NCI-H128 (cell line): ENCODE data around the gene HDAC4.

Experiments
- DNase-seq: peaks from one replicate; lab custom pipeline; 2025; ENCODE audit not compliant: unreplicated experiment; lab: John Stamatoyannopoulos, UW

HDAC4 gene

DNA sequence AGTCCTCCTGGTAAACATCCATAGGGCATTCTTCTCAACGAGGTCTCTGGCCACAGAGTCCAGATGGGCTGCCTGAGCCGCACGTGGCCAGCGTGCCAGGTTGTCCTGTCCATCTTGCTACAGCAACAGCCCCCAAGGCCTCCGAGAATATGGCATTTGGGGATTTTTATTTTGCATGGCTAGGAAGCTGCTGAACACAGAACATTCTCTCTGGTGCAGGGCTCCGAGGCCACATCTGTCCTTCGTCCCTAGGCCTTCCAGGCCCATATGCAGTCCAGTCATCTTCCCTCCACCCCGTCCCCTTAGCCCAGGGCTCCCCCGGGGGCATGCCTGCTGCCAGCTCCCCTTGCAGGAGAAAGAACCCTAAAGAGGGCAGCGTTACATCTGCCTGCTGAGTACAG, 2.3 kb downstream of the HDAC4 start:
- DNase-seq = no peak

DNA sequence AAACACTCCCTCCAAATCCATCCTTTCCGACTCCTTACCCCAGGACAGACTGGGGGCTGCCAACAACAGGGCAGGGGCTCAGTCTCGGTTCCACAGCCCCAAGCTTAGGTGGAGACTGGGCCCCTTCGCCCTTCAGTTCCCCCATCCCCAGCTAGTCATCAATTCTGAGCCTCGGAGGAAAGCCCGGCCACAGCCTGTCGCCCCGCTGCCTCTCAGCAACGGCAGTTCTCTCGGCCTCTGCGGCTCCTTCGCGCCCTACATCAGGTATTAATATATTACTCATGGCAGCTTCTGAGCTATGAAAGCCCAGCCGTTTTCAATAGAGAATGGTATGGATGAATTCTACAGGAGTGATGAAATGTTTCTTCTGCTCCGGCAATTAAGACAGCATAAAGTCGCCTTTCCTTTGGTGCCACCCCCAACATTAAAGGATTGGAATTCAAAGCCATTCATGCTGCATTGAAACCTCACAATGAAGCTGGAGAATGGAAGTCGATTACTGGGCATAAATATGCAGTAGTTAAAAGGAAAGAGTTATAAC, 2.8 kb downstream of the HDAC4 start:
- no peak for DNase-seq

DNA sequence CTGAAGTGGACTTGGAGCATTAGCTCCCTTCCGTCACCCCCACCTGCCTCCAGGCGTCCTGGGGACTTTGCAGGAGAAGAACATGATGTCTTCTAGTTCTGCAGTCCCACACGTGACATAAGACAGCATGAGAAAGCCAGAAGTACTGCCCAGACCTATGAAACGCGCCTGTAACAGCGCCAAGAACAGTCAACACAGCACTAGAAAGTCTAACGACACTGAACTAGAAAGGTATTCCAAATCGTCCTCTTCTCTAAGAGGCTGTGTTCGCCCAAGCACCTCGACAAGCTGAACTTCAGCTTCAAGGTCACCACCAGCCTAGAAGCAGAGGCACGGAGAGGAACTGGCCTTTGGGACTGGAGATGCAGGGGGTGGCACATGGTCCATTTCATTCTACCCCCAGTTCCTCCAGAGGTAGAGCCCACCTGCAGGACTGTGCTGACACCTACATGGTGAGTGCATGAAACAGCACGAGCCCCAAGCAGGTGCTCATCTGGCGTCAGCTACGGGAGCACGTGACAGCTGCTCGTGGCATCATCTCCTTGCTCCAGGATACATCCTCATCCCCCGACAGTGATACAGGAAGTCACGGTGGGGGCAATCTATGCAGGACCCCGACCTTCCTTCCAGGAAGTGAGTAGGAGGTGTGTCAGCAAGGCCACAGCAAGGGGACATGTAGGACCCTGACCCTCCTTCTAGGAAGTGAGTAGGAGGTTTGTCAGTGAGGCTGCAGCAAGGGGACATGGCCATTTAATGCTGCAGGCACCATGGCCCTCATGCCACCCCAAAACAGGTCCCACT, 3.7 kb downstream of the HDAC4 start:
- no peak for DNase-seq

DNA sequence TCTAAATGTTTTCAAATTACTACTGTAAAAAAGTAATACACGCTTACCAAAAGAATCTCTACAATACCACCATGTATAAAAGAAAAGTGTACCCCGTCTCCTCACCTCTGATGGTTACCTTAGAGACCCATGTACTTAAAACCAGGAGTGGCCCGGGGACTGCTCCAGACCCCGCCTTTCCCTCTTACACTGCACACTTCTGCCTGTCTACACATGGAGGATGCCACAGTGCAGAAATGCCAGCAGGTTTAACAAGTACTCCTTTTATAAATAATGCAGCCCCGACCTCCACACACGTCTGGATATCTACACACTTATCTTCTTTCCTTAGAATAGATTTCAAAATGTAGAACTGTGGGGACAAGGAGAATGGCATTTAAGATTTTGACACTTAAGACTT, 5.3 kb downstream of the HDAC4 start:
- DNase-seq = no peak

DNA sequence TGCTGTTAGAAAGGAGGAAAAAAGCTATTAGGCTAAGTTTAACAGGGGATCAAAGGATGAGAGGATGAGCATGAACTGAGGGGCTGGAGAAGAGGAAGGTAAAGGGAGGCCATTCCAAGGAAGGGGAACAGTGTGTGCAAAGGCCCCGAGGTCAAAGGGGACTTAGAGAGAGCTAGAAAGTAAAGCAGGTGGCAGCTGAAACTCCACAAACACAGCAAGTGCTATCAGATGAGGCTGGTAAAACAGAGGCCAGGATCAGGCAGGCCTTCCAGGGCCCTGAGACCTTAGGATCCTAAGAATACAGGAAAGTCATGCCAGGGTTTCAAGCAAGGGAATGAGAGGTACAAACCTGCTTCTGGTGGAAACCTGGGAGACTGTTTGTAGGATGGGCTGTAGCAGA, 5.8 kb downstream of the HDAC4 start:
- DNase-seq = no peak

DNA sequence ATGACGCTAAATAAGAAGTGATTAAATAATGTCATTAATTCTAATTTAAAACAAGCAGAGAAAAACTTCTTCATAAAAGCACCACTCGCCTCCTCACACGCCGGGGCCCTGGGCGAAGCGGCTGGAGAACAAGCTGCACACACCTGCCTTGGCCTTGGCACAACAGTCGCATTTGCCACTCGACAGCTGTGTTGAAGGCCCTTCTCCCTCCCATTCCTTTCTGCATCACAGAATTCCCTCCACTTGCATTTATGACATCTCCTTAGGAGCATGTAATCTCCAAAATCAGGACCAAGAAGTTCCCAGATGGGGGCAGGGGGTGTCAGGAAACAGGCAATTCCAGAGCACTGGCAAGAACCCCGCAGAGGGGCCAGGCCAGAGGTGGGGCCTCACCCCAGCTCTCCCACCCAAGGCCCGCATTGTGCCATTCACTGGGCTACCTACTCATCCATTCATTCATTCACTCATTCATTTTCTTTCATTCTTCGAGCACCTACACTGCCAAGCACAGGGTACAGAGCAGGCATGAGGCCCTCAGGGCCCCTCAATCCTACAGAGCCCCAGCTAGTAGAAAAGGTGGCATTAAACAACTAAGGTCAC, 6.4 kb downstream of the HDAC4 start:
- DNase-seq = peak; percentile 22

DNA sequence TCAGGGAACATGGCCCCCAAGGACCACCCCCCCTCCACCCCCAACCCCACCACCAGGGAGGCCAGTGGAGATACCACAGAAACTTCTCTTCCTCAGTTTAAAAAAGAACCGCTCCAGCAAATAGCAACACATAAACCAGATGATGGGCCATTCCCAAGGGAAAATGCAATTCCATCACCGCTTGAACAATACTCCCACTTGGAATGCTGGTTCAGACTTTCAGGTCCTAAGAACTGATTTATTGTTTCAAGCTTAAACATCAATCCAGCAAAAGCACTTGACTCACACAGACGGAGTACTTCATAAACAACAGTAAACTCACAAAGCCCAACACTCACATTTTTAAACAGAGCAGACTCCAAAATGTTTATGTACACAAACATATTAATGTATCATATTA, 6.9 kb downstream of the HDAC4 start:
- no peak for DNase-seq

DNA sequence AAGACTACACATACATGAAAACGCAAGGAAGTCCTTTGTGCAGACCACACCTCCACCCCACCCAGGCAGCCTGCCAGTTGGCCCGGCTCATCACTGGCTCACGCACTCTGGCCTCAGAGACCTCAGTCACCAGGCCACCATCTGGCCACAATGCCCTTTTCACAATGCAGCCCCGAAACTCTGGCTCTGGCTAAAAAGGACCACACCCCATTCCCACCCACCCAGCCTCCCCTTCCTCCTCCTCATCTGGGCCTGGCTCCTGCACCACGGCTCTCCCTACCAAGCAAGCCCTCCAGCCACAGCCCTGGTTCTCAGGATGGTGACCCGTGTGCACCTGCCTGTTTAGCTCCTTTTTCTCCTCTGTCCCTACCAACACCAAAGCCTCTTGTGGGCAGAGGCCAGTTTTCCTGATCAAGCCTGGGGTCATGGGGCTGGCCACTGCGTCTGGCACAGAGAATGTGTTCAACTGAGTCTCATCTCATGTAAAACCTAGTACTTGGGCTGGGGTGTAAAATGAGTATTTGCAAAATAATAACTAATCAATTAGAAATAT, 7.4 kb downstream of the HDAC4 start:
- DNase-seq = no peak

DNA sequence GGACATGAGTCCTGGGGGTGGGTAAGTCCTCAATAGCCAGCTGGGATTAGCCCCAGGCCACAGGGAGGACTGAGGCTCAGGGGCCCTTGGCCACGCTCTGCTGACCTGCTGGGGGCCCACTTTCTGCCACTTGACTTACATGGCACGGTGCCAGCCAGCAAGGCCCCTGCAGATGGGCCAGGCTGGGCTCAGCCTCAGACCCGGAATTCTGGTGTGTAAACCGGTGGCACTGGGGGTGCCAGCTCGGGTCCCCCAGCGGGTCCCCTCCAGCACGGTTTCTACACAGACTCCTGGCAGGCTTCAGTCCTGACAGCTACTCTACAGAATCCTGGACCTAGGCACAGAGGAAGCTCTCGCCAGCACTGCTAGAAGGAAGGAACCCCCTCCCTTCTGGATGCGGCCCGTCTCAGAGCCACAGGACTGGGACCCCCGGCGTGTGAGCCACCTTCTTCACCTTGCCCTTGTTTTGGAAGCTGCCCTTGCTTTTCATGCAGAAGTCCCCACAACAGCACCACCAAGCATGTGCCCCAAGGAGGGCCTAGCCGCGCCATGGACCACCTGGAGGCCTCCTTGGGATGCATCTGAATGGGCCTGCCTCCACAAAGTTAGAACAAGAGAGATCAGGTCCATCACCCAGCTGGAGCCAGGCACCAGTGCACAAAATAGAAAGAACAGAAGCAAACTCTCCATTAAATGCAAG, 8.0 kb downstream of the HDAC4 start:
- DNase-seq = no peak

DNA sequence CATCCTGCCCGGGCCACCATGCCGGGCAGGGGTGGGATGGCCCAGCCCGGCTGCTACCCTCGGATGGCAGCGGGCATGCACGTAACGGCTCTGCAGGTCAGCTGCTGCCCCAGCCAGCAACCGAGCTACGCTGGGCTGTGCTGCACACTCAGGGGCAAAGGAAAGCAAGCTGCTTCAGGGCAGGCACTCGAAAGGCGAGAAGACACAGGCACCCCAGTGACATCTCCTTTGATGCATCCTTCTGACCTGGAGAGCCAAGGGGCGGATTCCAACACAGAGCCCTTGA, 8.8 kb downstream of the HDAC4 start:
- DNase-seq = no peak

DNA sequence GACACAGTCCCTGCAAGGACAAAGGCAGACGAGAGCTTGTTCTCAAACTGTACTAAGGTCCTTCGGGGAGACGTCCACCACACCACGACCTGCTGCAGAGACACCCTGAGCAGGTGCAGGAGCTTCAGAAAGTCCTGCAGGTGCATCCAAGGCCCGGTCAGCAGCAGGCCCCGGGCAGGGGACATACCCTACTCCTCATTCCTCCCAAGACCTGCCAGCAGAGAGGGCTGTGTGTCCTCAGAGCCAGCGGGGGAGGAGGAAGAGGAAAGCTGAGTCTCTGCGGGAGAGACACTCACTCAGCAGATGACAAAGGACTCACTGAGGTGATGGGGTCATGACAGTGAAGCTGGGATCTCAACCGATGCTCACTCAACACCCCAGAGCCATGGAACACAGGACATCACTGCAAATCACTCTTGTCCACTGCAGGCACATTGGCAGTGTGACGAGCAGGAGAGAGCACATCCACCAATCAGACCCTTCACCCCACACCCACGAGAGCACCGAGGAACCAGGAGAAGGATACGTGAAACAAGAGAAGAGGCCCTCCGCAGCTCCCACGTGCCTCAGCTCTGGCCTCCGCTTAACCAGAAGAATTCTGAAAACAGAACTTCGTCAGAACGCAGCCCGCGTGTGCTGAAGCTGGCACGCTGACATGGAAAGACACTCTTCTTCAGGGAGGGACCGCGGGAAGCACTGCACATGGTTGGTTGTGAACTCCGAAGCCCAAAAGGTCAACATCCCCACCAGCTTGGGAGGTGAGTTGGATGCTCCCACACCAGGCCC, 9.3 kb downstream of the HDAC4 start:
- DNase-seq = no peak

DNA sequence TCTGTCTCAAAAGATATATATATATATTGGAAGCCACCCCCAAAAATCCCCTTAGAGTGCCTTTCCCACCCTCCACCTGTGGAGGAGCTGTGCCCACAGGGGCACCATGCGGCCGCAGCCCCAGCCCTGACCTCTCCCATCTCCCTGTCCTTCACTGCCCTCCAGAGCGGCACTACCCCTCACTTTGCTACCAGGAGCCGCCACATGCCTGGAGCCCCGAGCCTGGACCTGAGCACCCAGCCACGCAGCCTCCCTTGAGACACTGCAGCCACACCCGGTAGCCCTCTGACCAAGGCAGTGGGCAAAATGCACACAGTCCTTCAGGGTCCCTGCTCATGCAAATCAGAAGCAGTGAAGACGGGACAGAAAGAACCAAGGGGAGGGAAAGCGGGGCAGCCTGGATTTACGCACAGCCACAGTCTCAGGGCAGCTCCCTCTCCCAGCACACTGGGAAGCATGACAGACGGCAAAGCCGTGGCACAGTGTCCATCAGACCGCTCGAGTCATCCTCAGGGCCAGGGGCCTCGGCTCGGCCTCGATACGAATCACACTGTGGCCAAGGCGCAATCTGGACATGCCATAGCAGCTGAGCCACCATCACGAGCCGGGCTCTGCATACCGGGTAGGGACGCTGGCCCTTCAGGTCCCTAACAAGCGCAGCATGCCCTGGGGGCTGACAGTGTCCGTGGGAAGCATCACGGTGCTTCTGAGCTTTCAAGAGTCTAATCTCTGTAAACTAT, 10.1 kb downstream of the HDAC4 start:
- no peak for DNase-seq

DNA sequence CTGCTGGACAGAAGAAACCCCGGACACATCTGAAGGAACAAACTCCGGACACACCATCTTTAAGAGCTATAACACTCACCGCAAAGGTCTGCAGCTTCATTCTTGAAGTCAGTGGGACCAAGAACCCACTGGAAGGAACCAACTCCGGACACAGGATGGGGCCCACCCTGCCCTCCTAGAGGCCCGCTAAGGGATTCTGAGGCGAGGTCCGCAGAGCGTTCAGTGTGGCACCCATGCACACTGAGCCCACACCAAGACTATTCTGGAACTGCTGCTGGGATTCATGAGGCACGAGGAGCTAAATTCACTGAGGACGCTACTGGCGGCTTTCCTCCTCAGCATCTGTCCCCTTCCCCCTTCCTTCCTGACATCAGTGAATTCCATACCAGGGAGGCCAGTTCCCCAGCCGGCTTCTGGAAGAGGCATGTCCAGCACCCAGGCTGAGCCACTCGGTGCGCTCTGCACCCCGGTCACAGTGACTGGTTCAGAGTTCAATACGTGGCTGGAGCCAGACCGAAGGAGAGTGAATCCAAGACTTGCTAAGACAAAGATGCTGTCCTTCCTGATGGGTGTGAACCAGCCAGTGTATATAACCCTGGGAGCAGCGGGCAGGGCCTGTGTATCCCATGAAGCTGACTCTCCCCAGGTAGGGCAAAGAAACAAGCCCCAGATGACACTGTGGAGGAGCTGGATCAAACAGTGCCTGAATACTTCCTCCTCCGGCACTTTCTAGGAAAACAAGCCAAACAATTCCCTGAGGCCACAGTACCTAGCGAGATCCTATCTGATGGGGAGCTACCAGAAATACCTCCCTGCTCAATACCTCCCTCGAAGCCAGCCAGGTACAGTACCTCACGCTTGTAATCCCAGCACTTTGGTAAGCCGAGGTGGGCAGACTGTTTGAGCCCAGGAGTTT, 11.1 kb downstream of the HDAC4 start:
- DNase-seq = no peak

DNA sequence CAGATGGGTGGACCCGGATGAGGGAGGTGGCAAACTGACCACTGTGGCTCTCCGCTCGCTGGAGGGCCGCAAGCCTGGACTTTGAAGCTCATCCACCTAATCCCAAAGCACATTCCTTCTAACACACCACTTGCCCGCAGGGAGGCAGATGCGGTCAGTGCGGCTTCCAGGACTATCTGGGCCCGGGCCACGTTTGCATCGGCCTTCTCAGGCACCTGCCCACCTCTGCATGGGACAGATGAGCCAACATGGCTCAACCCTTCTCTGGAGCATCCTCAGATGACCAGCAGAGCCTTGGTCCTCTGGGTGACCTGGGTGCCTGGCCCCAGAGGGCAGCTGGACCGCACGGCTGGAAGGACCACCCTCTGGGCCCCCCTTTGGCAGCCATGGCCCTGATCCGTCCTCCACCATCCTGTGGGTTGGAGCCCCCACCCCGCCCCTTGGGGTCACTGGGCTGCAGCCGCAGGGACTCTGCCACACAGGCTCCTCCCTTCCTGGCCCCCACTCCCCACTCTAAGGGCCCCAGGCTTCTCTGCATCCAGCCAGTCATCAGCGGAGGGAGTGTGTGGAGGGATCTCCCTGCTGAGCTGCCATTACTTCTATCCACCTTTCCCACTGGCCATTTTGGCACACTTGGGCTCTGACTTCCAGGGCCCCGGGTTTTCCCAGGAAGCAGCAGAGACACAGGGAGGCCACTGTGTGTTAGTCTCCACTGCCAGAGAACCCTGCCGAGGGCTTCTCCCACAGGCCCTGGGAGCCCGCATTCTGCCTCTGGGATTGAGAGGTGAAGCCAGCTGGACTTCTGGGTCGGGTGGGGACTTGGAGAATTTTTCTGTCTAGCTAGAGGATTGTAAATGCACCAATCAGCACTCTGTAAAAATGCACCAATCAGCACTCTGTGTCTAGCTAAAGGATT, 12.3 kb downstream of the HDAC4 start:
- DNase-seq = no peak

DNA sequence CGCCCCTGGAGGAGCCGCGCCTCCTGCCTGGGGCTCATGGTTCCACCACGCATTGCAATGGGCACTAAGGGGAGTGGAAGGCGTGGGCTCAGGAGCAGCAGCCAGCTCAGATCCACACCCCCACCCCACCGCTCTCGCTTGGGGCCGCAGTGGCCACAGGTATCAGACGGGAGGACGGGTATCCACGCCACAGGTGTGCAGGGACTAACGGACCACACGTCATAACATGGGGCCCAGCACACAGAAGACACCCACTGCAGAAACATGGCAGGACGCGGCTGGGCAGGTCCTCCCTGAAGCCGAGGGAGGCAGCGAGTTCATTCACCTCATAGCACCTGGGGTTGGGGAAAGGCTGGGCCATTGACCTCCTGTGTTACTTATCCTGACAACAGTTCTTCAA, 13.0 kb downstream of the HDAC4 start:
- DNase-seq = no peak

DNA sequence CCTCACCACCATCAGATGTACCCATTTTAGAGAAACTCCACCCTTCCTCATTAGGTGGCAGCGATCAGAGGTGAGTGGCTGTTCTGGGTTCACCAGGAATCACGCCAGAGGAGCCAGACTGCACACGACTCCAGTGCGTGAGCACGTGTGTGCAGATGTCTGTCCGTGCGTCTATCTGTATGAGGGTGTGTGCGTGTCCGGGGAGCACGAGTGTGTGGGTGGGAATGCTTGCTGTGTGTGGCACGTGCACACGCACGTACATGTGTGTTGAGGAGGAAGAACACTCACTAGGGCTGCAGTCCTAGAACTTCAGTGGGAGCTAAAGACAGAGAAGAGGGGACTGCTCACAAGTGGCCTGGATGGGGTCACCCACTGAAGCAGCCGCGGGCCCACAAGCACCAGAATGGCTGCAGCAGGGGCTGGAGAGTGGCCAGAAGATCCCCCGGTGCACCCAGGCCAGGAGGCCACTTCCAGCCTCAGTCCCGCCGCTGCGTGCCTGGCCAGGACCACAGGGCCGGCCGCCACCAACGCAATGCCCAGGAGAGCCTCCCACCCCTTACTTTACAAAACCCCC, 13.9 kb downstream of the HDAC4 start:
- no peak for DNase-seq

DNA sequence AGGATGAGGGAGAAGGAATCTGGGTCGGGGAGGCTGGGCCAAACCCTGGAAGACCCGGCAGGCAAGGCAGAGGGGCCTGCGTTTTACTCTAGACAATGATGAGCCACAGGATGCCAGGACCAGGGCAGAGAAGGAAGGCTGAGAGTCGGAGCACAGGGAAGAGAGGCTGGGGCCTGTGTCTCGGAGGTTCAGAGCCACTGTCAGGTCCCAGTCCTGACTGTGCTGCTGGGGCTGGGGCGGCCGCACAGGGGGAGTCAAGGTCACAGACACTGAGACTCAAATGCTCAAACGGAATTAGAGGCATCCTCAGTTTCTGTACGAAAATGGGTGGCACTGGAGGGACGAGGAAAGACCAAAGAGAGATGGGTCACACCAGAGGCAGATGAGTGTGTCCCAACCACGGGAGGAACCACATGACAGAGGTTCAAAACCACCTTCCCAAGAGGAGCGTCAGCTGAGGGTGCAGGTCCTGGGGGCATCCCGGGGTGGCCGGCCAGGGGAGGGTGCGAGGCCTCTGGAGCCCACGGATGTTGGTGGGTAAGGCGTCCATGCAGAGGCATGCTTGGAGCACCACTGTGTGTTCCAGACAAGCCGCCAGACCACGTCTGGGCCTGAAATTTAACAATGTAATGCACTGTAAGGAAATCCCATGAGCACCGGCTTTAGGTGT, 14.7 kb downstream of the HDAC4 start:
- DNase-seq = no peak
